Stimulated activated CD4-positive, alpha-beta T cell treated with anti-CD3 and anti-CD28 coated beads, Interleukin-12 subunit alpha, Interleukin-12 subunit beta, amount 100 ng/mL, for 4 hours (primary cell): Measurements from ENCODE around the gene CRMP1.
"Not testable (repeated sequence)": the region's sequence is repeated elsewhere in the genome, so short reads cannot be mapped to it uniquely, and the experiment has no call there.

Source experiments
- DNase-seq: peaks from one replicate; pipeline ENCODE4 v3.0.0-alpha.2; 2020

Gene CRMP1

GRCh38 chr4:5887361-5888221 is 5.3 kb downstream of the CRMP1 start:
- no peak for DNase-seq

GRCh38 chr4:5887011-5887360 is 5.9 kb downstream of the CRMP1 start:
- no peak for DNase-seq

DNA sequence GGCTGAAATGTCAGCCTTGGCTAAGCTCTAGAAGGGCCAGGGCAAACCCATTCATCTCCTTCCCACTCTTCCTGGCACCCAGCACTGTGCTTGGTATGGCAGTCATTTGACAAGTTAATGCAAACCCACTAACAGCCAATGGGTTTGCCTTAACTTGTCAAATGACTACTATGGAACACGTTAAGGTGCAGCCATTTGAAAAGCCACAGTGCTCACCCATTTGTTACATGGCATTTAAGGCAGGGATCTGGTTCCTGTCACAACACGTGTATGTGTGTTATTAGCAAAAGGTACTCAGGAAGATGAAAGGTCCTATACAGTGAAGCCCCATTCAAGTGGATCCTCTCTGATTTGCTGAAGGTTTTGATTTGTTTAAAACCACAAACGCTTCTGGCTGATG is 7.2 kb downstream of the CRMP1 start:
- no peak for DNase-seq

- no peak for DNase-seq
These were observed 8.1 kb downstream of the CRMP1 start for GRCh38 chr4:5884796-5885195.

DNA sequence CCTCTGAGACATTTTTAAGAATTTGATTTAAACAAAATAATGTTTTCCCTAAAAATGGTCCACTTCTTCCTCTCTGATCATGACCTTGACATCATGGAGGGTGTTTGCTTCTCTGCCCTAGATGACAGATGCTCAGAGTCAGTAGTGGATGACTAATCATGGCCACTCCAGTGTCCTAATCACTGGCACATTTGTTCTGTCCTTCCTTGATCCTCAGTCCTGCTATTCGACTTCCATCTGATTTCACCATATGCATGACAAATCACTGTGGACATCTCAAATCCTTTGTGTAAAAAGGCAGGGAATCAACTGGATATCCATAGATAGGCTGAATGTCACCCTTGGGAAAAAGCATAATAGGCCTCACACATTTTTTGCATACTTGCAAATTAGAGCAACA is 9.0 kb downstream of the CRMP1 start:
- no peak for DNase-seq

GRCh38 chr4:5882947-5883346 is 9.9 kb downstream of the CRMP1 start:
- no peak for DNase-seq

DNA sequence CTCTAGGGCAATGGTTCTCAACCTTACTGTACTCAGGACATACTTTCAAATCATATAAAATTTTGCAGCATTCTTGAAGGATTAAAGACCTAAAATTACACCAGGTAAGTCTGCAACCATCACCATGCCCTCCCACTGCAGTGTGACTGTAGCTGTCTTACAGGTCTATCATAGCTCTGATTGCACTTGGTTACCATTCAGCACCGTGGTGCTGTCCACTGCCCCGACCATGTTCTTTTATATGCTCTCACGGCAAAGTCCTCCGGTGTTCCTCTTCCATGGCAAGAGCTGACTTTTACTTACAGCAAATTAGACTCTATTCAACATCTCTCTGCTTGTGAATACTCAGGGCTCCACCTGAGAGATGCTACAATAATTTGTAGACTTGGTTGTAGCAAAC is 11.5 kb downstream of the CRMP1 start:
- no peak for DNase-seq

DNA sequence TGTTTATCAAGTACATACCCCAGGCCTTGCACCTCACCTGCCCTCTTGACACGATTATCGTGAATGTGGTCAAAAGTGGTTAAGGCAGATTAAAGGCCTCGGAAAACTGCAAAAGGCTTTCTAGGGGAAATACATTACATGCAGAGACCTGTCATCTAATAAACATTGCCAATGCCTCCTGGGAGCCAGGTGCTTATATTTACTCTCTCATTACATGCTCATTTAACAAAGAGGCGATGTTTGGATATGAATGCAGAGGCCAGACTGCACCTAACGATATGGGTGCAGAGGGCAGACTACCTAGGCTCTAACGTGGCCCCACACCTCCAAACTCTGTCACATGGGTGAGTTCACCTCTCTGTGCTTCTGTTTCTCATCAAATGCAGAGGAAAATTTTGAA is 14.5 kb downstream of the CRMP1 start:
- no peak for DNase-seq

GRCh38 chr4:5877392-5877791 is 15.5 kb downstream of the CRMP1 start:
- DNase-seq: no peak

DNA sequence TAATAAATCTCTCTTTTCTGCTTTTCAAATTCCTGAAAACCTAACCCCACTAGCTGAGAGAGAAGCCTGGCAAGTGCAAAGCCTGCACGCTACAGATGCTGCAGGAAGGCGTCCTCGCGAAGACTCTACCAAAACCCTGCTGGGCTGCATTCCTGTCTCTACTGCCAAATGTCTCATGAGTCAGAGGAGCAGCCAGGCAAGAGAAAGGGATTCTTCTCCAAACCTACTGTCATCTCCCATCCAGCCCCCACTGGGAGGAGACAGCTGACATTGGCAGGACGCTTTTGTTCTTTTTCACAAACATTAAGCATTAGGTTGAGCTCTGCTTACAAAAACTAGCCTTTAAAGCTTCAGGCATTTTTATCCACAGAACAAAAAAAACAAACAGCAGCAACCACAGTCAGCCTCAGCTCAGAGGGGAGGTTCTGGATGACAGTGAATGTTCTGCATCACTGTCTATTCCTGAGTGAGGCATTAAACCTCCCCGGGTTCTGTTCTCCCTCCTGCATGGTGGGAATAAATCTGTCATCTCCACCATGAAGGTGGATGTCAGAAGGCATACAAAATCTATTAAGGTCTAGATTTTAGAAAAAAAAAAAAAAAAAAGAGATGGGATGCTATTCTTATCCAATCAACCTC is 18.0 kb downstream of the CRMP1 start:
- DNase-seq: no peak

GRCh38 chr4:5870701-5871100 is 22.2 kb downstream of the CRMP1 start:
- DNase-seq: no peak

DNA sequence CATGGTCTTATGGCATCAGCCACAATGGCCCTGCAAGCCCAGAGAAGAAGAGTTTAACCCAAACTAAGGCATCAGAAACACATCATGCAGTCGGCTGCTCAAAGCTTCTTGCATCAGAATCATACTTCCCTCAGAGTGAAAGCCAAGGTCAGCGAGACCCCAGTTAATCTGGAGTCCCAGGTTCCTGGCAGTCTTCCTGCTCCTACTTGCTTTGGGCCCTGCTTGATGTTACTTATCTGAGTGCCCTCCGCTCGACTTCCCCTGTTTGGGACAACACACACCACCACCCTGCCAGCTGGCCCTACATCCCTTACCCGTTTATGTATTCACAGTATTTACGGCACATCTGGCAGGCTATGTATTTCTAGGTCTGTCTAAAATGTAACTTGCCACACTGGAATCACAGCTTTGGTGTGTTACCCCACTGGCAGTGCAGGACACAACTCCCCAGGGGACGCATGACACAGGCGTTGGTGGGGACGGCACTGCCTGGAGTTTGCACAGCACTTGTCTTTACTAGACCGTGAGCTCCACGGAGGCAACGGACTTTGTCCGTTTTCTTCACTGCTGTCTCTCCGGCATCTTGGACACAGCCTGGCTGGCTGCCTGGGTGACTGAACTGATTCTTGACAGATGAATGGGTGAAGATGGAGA is 22.8 kb downstream of the CRMP1 start:
- DNase-seq: no peak

- no peak for DNase-seq
These were observed 25.0 kb downstream of the CRMP1 start for GRCh38 chr4:5867866-5868265.

GRCh38 chr4:5866841-5867813 is 25.8 kb downstream of the CRMP1 start:
- no peak for DNase-seq

GRCh38 chr4:5865896-5866599 is 26.8 kb downstream of the CRMP1 start:
- no peak for DNase-seq

GRCh38 chr4:5863461-5864113 is 29.3 kb downstream of the CRMP1 start:
- DNase-seq: peak; percentile 27

DNA sequence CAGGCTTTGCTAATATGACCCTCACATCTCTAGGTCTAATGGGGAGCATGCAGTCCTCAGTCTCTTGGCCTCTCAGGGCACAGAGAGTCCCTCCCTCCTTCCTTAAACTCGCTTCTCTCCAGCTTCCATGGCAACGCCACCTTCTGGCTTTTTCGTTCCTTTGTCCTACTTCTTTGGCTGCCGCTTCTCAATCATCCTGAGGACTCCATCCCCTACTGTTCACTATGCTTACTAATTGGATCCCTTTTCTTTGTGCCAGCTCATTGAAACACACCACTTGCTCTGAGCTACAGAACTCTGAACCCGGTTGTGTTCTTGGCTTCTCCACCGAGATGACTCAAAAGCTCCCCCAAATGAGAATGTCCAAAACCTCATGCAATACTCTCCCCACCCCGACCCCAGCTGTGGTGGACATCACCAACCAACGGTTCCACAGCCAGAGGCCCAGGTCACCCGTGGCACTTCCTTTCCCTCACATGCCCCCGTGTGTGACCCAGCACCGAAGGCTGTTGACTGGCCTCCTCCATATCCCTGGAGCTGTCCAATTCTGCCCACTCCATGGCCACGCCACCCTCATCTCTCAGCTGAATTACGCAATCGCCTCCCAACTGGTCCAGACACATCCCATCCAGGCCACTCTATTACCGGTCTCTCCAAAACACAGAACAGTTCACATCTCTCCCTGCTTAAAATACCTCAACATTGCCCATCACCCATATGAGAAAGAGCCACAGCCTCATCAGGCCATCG is 34.7 kb downstream of the CRMP1 start:
- no peak for DNase-seq

GRCh38 chr4:5857199-5857598 is 35.7 kb downstream of the CRMP1 start:
- DNase-seq: no peak

DNA sequence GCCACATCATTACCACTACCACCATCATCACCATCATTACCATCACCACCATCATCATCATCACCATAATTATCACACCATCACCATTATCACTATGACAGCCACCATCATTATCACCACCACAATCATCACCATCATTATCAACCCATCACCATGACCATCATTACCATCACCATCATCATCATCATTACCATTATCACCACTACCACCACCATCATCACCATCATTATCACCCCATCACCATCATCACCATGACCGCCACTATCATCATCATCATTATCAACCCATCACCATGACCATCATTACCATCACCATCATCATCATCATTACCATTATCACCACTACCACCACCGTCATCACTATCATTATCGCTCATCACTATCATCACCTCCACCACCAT is 36.5 kb downstream of the CRMP1 start:
- not testable (repeated sequence) for DNase-seq

DNA sequence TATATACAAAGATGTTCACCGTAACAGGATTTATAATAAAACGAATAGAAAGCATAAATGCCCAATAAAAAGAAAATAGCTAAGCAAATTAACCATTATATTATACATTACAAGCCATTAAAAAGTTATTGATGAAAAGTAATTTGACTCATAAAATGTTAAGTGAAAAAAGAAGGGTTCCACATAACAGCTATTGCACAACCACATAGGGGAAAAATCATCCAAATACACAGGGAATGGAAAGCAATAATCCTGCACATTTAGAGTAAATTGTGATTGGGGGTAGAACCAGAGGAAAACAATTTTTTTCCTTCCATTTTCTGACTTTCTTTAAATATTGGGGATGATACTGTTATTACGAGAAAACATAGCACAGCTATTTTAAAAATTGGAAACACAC is 38.0 kb downstream of the CRMP1 start:
- DNase-seq: no peak
